WTC11 (cell line): ENCODE data around the gene SDK2. TPM values are rescaled to one million over a fixed set of nuclear protein-coding genes. Genes with fewer than 3 reads are reported as not detected.

Experiments
- ATAC-seq: fragments of 200-7000 bp; cut with Tn5 transposase; 2 replicates; pipeline ENCODE4 v1.10.0; 2021; ENCODE audit warnings: mild to moderate bottlenecking, moderate library complexity
- CTCF ChIA-PET: fragments of 300-600 bp; sonication (Branson Sonifier 250); formaldehyde crosslinking; loops from one replicate; lab custom pipeline; 2021; ENCODE audit warnings: antibody characterized with exemption; lab: Charles Lee
- POLR2A ChIA-PET: fragments of 350-600 bp; sonication (Branson Sonifier 250); formaldehyde crosslinking; loops from one replicate; lab custom pipeline; 2021; ENCODE audit warnings: antibody characterized with exemption; lab: Charles Lee
- DNase-seq: peaks from one replicate; pipeline ENCODE4 v3.0.0; 2021; ENCODE audit warnings: low spot score
- H3K27ac Mint-ChIP-seq: 2 replicates; pipeline ENCODE4 v1.8.0; 2021; ENCODE audit warnings: mixed read lengths
- H3K27me3 Mint-ChIP-seq: 2 replicates; pipeline ENCODE4 v1.8.0; 2021; ENCODE audit warnings: low read depth, mild to moderate bottlenecking, moderate library complexity, mixed read lengths
- H3K36me3 Mint-ChIP-seq: 2 replicates; pipeline ENCODE4 v1.8.0; 2021; ENCODE audit warnings: mixed read lengths
- H3K4me1 Mint-ChIP-seq: 2 replicates; pipeline ENCODE4 v1.8.0; 2022; ENCODE audit warnings: mixed read lengths
- H3K4me3 Mint-ChIP-seq: 2 replicates; pipeline ENCODE4 v1.8.0; 2021; ENCODE audit warnings: mild to moderate bottlenecking, moderate library complexity, mixed read lengths
- H3K9me3 Mint-ChIP-seq: 2 replicates; pipeline ENCODE4 v1.8.0; 2021; ENCODE audit warnings: mixed read lengths
- AFF4 ChIP-seq: sonication (generic); formaldehyde crosslinking; IDR thresholded peaks from 2 replicates; pipeline ENCODE4 v1.8.1; 2023; ENCODE audit warnings: mild to moderate bottlenecking, missing genetic modification reagents, borderline replicate concordance
- ATF1 ChIP-seq: sonication (generic); formaldehyde crosslinking; IDR thresholded peaks from 2 replicates; pipeline ENCODE4 v1.8.1; 2023; ENCODE audit warnings: mild to moderate bottlenecking, moderate library complexity, missing genetic modification reagents
- ATF2 ChIP-seq: sonication (generic); formaldehyde crosslinking; IDR thresholded peaks from 2 replicates; pipeline ENCODE4 v1.8.1; 2022; ENCODE audit warnings: low read depth, missing genetic modification reagents, borderline replicate concordance
- ATF6 ChIP-seq: sonication (generic); formaldehyde crosslinking; IDR thresholded peaks from 2 replicates; pipeline ENCODE4 v1.8.1; 2023; ENCODE audit warnings: mild to moderate bottlenecking, missing genetic modification reagents
- EMX1 ChIP-seq: fragments of 250-450 bp; sonication (Bioruptor Pico); IDR thresholded peaks from 2 replicates; pipeline ENCODE4 v1.8.0; 2021; ENCODE audit warnings: mild to moderate bottlenecking
- FOXP1 ChIP-seq: sonication (generic); formaldehyde crosslinking; IDR thresholded peaks from 2 replicates; pipeline ENCODE4 v1.8.0; 2022; ENCODE audit warnings: missing genetic modification reagents, mild to moderate bottlenecking, moderate library complexity, borderline replicate concordance
- HMGA2 ChIP-seq: fragments of 250-450 bp; sonication (Bioruptor Pico); IDR thresholded peaks from 2 replicates; pipeline ENCODE4 v1.4.0; 2021; ENCODE audit warnings: mild to moderate bottlenecking, moderate library complexity
- MXD4 ChIP-seq: fragments of 250-450 bp; sonication (Bioruptor Pico); IDR thresholded peaks from 2 replicates; pipeline ENCODE4 v1.8.0; 2021; ENCODE audit warnings: mild to moderate bottlenecking, moderate library complexity, borderline replicate concordance
- NR1H2 ChIP-seq: sonication (generic); formaldehyde crosslinking; IDR thresholded peaks from 2 replicates; pipeline ENCODE4 v1.9.0; 2021; ENCODE audit warnings: mild to moderate bottlenecking, moderate library complexity, missing genetic modification reagents
- OVOL2 ChIP-seq: fragments of 250-450 bp; sonication (Bioruptor Pico); IDR thresholded peaks from 2 replicates; pipeline ENCODE4 v1.9.0; 2021; ENCODE audit warnings: mild to moderate bottlenecking, borderline replicate concordance
- RELA ChIP-seq: sonication (generic); formaldehyde crosslinking; IDR thresholded peaks from 2 replicates; pipeline ENCODE4 v1.8.1; 2022; ENCODE audit warnings: missing genetic modification reagents, mild to moderate bottlenecking, borderline replicate concordance
- TEAD1 ChIP-seq: sonication (generic); formaldehyde crosslinking; IDR thresholded peaks from 2 replicates; pipeline ENCODE4 v1.8.0; 2022; ENCODE audit warnings: mild to moderate bottlenecking, missing genetic modification reagents
- TP53 ChIP-seq: sonication (generic); formaldehyde crosslinking; IDR thresholded peaks from 2 replicates; pipeline ENCODE4 v1.8.1; 2023; ENCODE audit warnings: mild to moderate bottlenecking, missing genetic modification reagents
- USF1 ChIP-seq: sonication (generic); formaldehyde crosslinking; IDR thresholded peaks from 2 replicates; pipeline ENCODE4 v1.8.0; 2022; ENCODE audit warnings: mild to moderate bottlenecking, missing genetic modification reagents
- ZBTB21 ChIP-seq: sonication (generic); formaldehyde crosslinking; IDR thresholded peaks from 2 replicates; pipeline ENCODE4 v1.8.1; 2023; ENCODE audit warnings: mild to moderate bottlenecking, missing genetic modification reagents, borderline replicate concordance
- ZNF121 ChIP-seq: sonication (generic); formaldehyde crosslinking; IDR thresholded peaks from 2 replicates; pipeline ENCODE4 v1.8.0; 2023; ENCODE audit warnings: missing genetic modification reagents
- ZNF232 ChIP-seq: sonication (generic); formaldehyde crosslinking; IDR thresholded peaks from 2 replicates; pipeline ENCODE4 v1.8.0; 2022; ENCODE audit warnings: mild to moderate bottlenecking, missing genetic modification reagents
- ZNF263 ChIP-seq: sonication (generic); formaldehyde crosslinking; IDR thresholded peaks from 2 replicates; pipeline ENCODE4 v1.8.1; 2022; ENCODE audit warnings: low read depth, mild to moderate bottlenecking, moderate library complexity, missing genetic modification reagents
- ZNF396 ChIP-seq: fragments of 250-450 bp; sonication (Bioruptor Pico); IDR thresholded peaks from 2 replicates; pipeline ENCODE4 v1.8.0; 2021; ENCODE audit warnings: mild to moderate bottlenecking, moderate library complexity, borderline replicate concordance
- total RNA-seq: library from RNA; stranded (reverse); gene quantifications from 3 replicates; pipeline ENCODE4 v1.2.3, GENCODE V29; 2021

The SDK2 gene
- total RNA-seq, 1 experiment from 2014 or later = 14.8 TPM

GRCh38 chr17:73414171-73414955 is 229.9 kb downstream of the SDK2 start:
- H3K4me1 Mint-ChIP-seq = 0 out of 2 replicates have a peak, but pooled peaks cover 4% of the 10 kb centered on the region
- ChIA-PET POLR2A (no interaction called here), CTCF (no interaction called here)
- H3K9me3 Mint-ChIP-seq = peaks cover 9% of the 10 kb centered on the region
- H3K27ac Mint-ChIP-seq = no peak overlapping the region
- H3K36me3 Mint-ChIP-seq = peaks cover 23% of the 10 kb centered on the region
- ATAC-seq (no peak), DNase-seq (no peak)
- H3K27me3 Mint-ChIP-seq = no peaks in the 10 kb centered on the region
- TF ChIP-seq ZNF263 (CRISPR knock-in tag) (no peak), MXD4 (CRISPR knock-in tag) (no peak), ZNF121 (CRISPR knock-in tag) (no peak), FOXP1 (CRISPR knock-in tag) (no peak), AFF4 (CRISPR knock-in tag) (no peak), NR1H2 (CRISPR knock-in tag) (no peak), EMX1 (no peak), TEAD1 (CRISPR knock-in tag) (no peak), HMGA2 (CRISPR knock-in tag) (no peak), RELA (CRISPR knock-in tag) (no peak), ZBTB21 (CRISPR knock-in tag) (no peak), ATF1 (CRISPR knock-in tag) (no peak), OVOL2 (CRISPR knock-in tag) (no peak), USF1 (CRISPR knock-in tag) (no peak), ZNF232 (CRISPR knock-in tag) (no peak), TP53 (no peak), ATF6 (CRISPR knock-in tag) (no peak), ATF2 (no peak), ZNF396 (CRISPR knock-in tag) (no peak)
- H3K4me3 Mint-ChIP-seq = no peak overlapping the region
